ENCODE measurements around the gene LIN7A. TPM values are rescaled to one million over a fixed set of nuclear protein-coding genes. Genes with fewer than 3 reads are reported as not detected.

Gene LIN7A
- total RNA-seq, 2 experiments from 2014 or later: not detected

GRCh38 chr12:80776706-80777105 lies 161.0 kb downstream of the LIN7A start:
- intact Hi-C loops (cut with DNase I, micrococcal nuclease): no loop called here
- H3K27me3 ChIP-seq (ENCODE audit: control insufficient read depth in 1 of 2, insufficient read depth in 2 of 2, low read length in 2 of 2): no peaks in the 10 kb centered on the region
- H3K4me1 ChIP-seq (ENCODE audit: insufficient read depth, low read length): no peaks in the 10 kb centered on the region
- no peak for DNase-seq
- no peak for ATAC-seq (ENCODE audit: poor library complexity)
- H3K4me3 ChIP-seq (ENCODE audit: low read length): no peak overlapping the region
- no peaks in the 10 kb centered on the region for H3K4me1 Mint-ChIP-seq (ENCODE audit: low read depth)
- no peaks in the 10 kb centered on the region for H3K36me3 Mint-ChIP-seq (ENCODE audit: low read depth)
- H3K27ac ChIP-seq (ENCODE audit: low read depth in 1 of 2, low read length in 2 of 2): no peak overlapping the region
- no peak overlapping the region for H3K4me3 Mint-ChIP-seq
- POLR2A ChIA-PET: no interaction called here
- TF ChIP-seq, protein P1, sequence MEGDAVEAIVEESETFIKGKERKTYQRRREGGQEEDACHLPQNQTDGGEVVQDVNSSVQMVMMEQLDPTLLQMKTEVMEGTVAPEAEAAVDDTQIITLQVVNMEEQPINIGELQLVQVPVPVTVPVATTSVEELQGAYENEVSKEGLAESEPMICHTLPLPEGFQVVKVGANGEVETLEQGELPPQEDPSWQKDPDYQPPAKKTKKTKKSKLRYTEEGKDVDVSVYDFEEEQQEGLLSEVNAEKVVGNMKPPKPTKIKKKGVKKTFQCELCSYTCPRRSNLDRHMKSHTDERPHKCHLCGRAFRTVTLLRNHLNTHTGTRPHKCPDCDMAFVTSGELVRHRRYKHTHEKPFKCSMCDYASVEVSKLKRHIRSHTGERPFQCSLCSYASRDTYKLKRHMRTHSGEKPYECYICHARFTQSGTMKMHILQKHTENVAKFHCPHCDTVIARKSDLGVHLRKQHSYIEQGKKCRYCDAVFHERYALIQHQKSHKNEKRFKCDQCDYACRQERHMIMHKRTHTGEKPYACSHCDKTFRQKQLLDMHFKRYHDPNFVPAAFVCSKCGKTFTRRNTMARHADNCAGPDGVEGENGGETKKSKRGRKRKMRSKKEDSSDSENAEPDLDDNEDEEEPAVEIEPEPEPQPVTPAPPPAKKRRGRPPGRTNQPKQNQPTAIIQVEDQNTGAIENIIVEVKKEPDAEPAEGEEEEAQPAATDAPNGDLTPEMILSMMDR (IDR thresholded peaks at IDR 0.05): no peak
- CTCF ChIA-PET: no interaction called here
- H3K36me3 ChIP-seq (ENCODE audit: insufficient read depth, low read length): no peaks in the 10 kb centered on the region
- H3K9me3 Mint-ChIP-seq: peaks cover 3% of the 10 kb centered on the region
- no peaks in the 10 kb centered on the region for H3K9me3 ChIP-seq (ENCODE audit: control insufficient read depth in 1 of 2, insufficient read depth in 1 of 2, low read length in 2 of 2)
- H3K27me3 Mint-ChIP-seq: no peaks in the 10 kb centered on the region
- no peak overlapping the region for H3K27ac Mint-ChIP-seq

GRCh38 chr12:80770958-80771357 lies 166.8 kb downstream of the LIN7A start:
- Mint-ChIP-seq H3K36me3 (ENCODE audit: low read depth) (no peaks in the 10 kb centered on the region), H3K27me3 (no peaks in the 10 kb centered on the region), H3K4me1 (ENCODE audit: low read depth) (no peaks in the 10 kb centered on the region), H3K27ac (no peak overlapping the region), H3K4me3 (no peak overlapping the region), H3K9me3 (peaks cover 9% of the 10 kb centered on the region)
- Histone ChIP-seq H3K36me3 (ENCODE audit: insufficient read depth, low read length) (no peaks in the 10 kb centered on the region), H3K27me3 (ENCODE audit: control insufficient read depth in 1 of 2, insufficient read depth in 2 of 2, low read length in 2 of 2) (no peaks in the 10 kb centered on the region), H3K4me1 (ENCODE audit: insufficient read depth, low read length) (no peaks in the 10 kb centered on the region), H3K4me3 (ENCODE audit: low read length) (no peak overlapping the region), H3K9me3 (ENCODE audit: control insufficient read depth in 1 of 2, insufficient read depth in 1 of 2, low read length in 2 of 2) (no peaks in the 10 kb centered on the region), H3K27ac (ENCODE audit: low read depth in 1 of 2, low read length in 2 of 2) (no peak overlapping the region)
- CTCF ChIA-PET: no interaction called here
- TF ChIP-seq, protein P1 (IDR thresholded peaks at IDR 0.05): no peak
- no peak for DNase-seq
- intact Hi-C loops (cut with DNase I, micrococcal nuclease): no loop called here
- ATAC-seq (ENCODE audit: poor library complexity): no peak
- POLR2A ChIA-PET: no interaction called here

DNA sequence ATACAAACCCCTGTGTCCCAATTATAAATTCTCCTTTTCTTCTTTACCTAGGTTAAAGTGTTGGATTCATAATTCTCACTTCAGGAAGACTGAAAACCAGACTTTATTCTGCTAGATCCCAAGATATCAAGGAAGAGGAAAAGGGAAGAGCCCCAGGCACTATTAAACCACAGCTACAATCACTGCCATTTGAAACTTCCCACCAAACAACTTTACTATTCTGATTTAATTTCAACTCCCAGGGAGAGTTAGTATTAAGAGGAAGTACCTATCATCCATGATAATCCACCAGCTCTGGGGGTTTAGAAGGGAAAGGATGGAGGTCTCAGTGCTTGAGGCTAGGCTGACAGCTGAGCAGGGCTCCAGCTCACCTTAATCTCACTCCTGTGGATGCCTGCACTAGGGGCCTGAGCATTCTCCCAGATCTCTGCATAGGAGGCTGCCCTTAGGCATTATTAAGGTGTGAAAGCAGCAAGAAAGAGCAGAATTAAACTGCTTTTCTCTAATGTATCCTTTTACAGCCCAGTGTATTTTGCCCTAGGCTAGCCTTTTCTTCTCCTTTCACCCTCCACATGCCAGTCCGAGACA lies 168.1 kb downstream of the LIN7A start:
- Mint-ChIP-seq H3K4me3 (no peak overlapping the region), H3K27ac (no peak overlapping the region), H3K27me3 (no peaks in the 10 kb centered on the region), H3K4me1 (ENCODE audit: low read depth) (no peaks in the 10 kb centered on the region), H3K36me3 (ENCODE audit: low read depth) (no peaks in the 10 kb centered on the region), H3K9me3 (peaks cover 9% of the 10 kb centered on the region)
- intact Hi-C loops (cut with DNase I, micrococcal nuclease): no loop called here
- no peak for ATAC-seq (ENCODE audit: poor library complexity)
- CTCF ChIA-PET: no interaction called here
- TF ChIP-seq, protein P1 (IDR thresholded peaks at IDR 0.05): no peak
- POLR2A ChIA-PET: no interaction called here
- Histone ChIP-seq H3K36me3 (ENCODE audit: insufficient read depth, low read length) (no peaks in the 10 kb centered on the region), H3K4me3 (ENCODE audit: low read length) (no peak overlapping the region), H3K4me1 (ENCODE audit: insufficient read depth, low read length) (no peaks in the 10 kb centered on the region), H3K27me3 (ENCODE audit: control insufficient read depth in 1 of 2, insufficient read depth in 2 of 2, low read length in 2 of 2) (no peaks in the 10 kb centered on the region), H3K9me3 (ENCODE audit: control insufficient read depth in 1 of 2, insufficient read depth in 1 of 2, low read length in 2 of 2) (no peaks in the 10 kb centered on the region), H3K27ac (ENCODE audit: low read depth in 1 of 2, low read length in 2 of 2) (no peak overlapping the region)
- no peak for DNase-seq

Measured in CD4-positive, alpha-beta T cell (primary cell).